HG03432 (cell line): ENCODE results near the gene AMPH.

Source experiments
- ATAC-seq: cut with Tn5 transposase; IDR thresholded peaks from one replicate; pipeline ENCODE4 v1.9.1; 2021; ENCODE audit warnings: mild to moderate bottlenecking, moderate library complexity; ENCODE audit not compliant: unreplicated experiment

The AMPH gene

GRCh38 chr7:38548605-38549004, 82.6 kb downstream of the AMPH start:
- no peak for ATAC-seq

- no peak for ATAC-seq
Observed at GRCh38 chr7:38546763-38547162, 84.4 kb downstream of the AMPH start.

GRCh38 chr7:38545977-38546376, 85.2 kb downstream of the AMPH start:
- ATAC-seq, result no peak

GRCh38 chr7:38542156-38542555, 89.0 kb downstream of the AMPH start:
- ATAC-seq, result no peak

- no peak for ATAC-seq
Observed at GRCh38 chr7:38541440-38541839, 89.7 kb downstream of the AMPH start.

GRCh38 chr7:38539477-38540081, 91.6 kb downstream of the AMPH start:
- ATAC-seq, result no peak

GRCh38 chr7:38535073-38535472, 96.1 kb downstream of the AMPH start:
- no peak for ATAC-seq

GRCh38 chr7:38525857-38526256, 105.3 kb downstream of the AMPH start:
- no peak for ATAC-seq

GRCh38 chr7:38524786-38525185, 106.4 kb downstream of the AMPH start:
- no peak for ATAC-seq

GRCh38 chr7:38520741-38521140, 110.4 kb downstream of the AMPH start:
- no peak for ATAC-seq

- no peak for ATAC-seq
Observed at GRCh38 chr7:38518541-38518940, 112.6 kb downstream of the AMPH start.

- ATAC-seq, result no peak
Observed at GRCh38 chr7:38512704-38513103, 118.5 kb downstream of the AMPH start.

GRCh38 chr7:38512291-38512690, 118.9 kb downstream of the AMPH start:
- ATAC-seq, result no peak

GRCh38 chr7:38507384-38507783, 123.8 kb downstream of the AMPH start:
- no peak for ATAC-seq

GRCh38 chr7:38506756-38507155, 124.4 kb downstream of the AMPH start:
- no peak for ATAC-seq

GRCh38 chr7:38506004-38506403, 125.2 kb downstream of the AMPH start:
- ATAC-seq, result no peak

GRCh38 chr7:38504684-38505083, 126.5 kb downstream of the AMPH start:
- ATAC-seq, result no peak

- no peak for ATAC-seq
Observed at GRCh38 chr7:38502848-38503247, 128.3 kb downstream of the AMPH start.

GRCh38 chr7:38502289-38502688, 128.9 kb downstream of the AMPH start:
- ATAC-seq, result no peak

GRCh38 chr7:38492010-38492409, 139.2 kb downstream of the AMPH start:
- ATAC-seq, result no peak

- no peak for ATAC-seq
Observed at GRCh38 chr7:38482521-38482920, 148.7 kb downstream of the AMPH start.

GRCh38 chr7:38481401-38481800, 149.8 kb downstream of the AMPH start:
- no peak for ATAC-seq

GRCh38 chr7:38478404-38478803, 152.8 kb downstream of the AMPH start:
- no peak for ATAC-seq
